Cardiac atrium fibroblast (primary cell): Measurements from ENCODE around the gene CYBC1. TPM values are rescaled to one million over a fixed set of nuclear protein-coding genes. Genes with fewer than 3 reads are reported as not detected.

Experiments
- total RNA-seq: library from RNA; depleted of rRNA; stranded (reverse); fragments of >200 nt; gene quantifications from 2 replicates; pipeline ENCODE4 v1.2.3, GENCODE V29; 2015

The CYBC1 gene
- 58.2 and 59.4 TPM in 2 replicates for total RNA-seq

GRCh38 chr17:82450357-82451106 lies at the start of gene CYBC1:
Gene CYBC1, minus strand, starts transcription at chr17:82450752. Its CDS starts 1,498 bp downstream, at chr17:82449254.

GRCh38 chr17:82458179-82458884 lies 7.8 kb upstream of the CYBC1 start, which contains the start of gene NARF:
Gene NARF, plus strand, starts transcription at chr17:82458741. Its CDS starts 63 bp downstream, at chr17:82458804.

GRCh38 chr17:82418001-82418986 lies 32.3 kb downstream of the CYBC1 start, which contains the start of the genes HEXD and OGFOD3:
Gene HEXD, plus strand, starts transcription at chr17:82418347. Its CDS starts 1,453 bp downstream, at chr17:82419800.
Gene OGFOD3, minus strand, starts transcription at chr17:82418586. Its CDS starts 101 bp downstream, at chr17:82418485.

Other genes starting within 250 kb of the CYBC1 start
- gene CCDC57, start 237.9 kb downstream of the CYBC1 start, total RNA-seq = 6.5 and 9.4 TPM in 2 replicates
- gene SLC16A3, start 221.7 kb downstream of the CYBC1 start, total RNA-seq = 600 and 632 TPM in 2 replicates
- gene CSNK1D, start 177.1 kb downstream of the CYBC1 start, total RNA-seq = 28.7 and 31.3 TPM in 2 replicates
- gene CD7, start 133.1 kb downstream of the CYBC1 start, total RNA-seq = 0.49 TPM in 1 of 2 replicates, not detected in the other
- 18.4 and 25.6 TPM in 2 replicates for gene SECTM1, start 117.0 kb downstream of the CYBC1 start, total RNA-seq
- gene TEX19, start 91.5 kb downstream of the CYBC1 start, total RNA-seq = not detected in 2 replicates
- gene UTS2R, start 79.0 kb downstream of the CYBC1 start, total RNA-seq = not detected in 2 replicates
- 6.8 and 11.2 TPM in 2 replicates for gene HEXD, start 32.4 kb downstream of the CYBC1 start, total RNA-seq
- 39.2 and 40.1 TPM in 2 replicates for gene OGFOD3, start 32.2 kb downstream of the CYBC1 start, total RNA-seq
- gene NARF, start 8.0 kb upstream of the CYBC1 start, total RNA-seq = 22.2 and 26.0 TPM in 2 replicates
- 28.5 and 34.5 TPM in 2 replicates for gene FOXK2, start 69.0 kb upstream of the CYBC1 start, total RNA-seq
- 76.4 and 85.2 TPM in 2 replicates for gene WDR45B, start 197.7 kb upstream of the CYBC1 start, total RNA-seq
- gene RAB40B, start 247.9 kb upstream of the CYBC1 start, total RNA-seq = 8.3 and 13.1 TPM in 2 replicates